ENCODE results near the gene TSNAXIP1.

The TSNAXIP1 gene, protein sequence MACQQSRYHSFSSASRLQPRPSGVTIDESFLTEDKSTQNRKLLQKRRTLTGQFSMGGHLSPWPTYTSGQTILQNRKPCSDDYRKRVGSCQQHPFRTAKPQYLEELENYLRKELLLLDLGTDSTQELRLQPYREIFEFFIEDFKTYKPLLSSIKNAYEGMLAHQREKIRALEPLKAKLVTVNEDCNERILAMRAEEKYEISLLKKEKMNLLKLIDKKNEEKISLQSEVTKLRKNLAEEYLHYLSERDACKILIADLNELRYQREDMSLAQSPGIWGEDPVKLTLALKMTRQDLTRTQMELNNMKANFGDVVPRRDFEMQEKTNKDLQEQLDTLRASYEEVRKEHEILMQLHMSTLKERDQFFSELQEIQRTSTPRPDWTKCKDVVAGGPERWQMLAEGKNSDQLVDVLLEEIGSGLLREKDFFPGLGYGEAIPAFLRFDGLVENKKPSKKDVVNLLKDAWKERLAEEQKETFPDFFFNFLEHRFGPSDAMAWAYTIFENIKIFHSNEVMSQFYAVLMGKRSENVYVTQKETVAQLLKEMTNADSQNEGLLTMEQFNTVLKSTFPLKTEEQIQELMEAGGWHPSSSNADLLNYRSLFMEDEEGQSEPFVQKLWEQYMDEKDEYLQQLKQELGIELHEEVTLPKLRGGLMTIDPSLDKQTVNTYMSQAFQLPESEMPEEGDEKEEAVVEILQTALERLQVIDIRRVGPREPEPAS

GRCh38 chr16:67806428-67807147 is at the start of gene TSNAXIP1, which contains the start of gene RANBP10:
TSNAXIP1 (plus strand) TSS chr16:67806889; CDS start chr16:67807150, 261 bp downstream.
RANBP10 (minus strand) TSS chr16:67806560; CDS start chr16:67806536, 24 bp downstream.
- peak within 1 kb of the TSS; percentile 80 for H3K4me3 ChIP-seq (ENCODE audit: low read depth, low read length)
- TF ChIP-seq CTCF (IDR thresholded peaks at IDR 0.05; ENCODE audit: borderline replicate concordance, insufficient read depth, low read depth, low read length), result no peak

GRCh38 chr16:67758006-67758405 is 48.7 kb upstream of the TSNAXIP1 start:
- no peak overlapping the region for H3K4me3 ChIP-seq (ENCODE audit: low read depth, low read length)
- TF ChIP-seq CTCF (IDR thresholded peaks at IDR 0.05; ENCODE audit: borderline replicate concordance, insufficient read depth, low read depth, low read length), result no peak

DNA sequence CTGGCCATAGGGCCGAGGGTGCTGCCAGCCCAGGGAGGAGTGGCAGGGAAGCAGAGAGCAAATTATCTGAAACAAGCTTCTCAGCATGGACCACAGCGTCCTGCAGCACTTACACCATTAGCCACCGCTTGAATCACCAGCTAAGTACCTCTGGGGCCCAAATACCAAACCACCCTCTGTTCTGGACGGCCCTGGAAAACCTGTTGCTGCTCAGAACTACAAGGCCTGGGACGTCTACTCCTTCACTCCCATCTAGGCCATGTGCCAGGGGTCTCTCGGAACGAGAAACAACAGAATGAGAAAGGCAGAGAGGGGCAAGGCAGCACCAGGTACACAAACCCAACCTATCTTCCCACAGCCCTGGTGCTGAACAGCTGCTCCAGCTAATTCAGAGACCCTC is 47.7 kb upstream of the TSNAXIP1 start:
- no peak for TF ChIP-seq CTCF (IDR thresholded peaks at IDR 0.05; ENCODE audit: borderline replicate concordance, insufficient read depth, low read depth, low read length)
- H3K4me3 ChIP-seq (ENCODE audit: low read depth, low read length), result no peak overlapping the region

- no peak overlapping the region for H3K4me3 ChIP-seq (ENCODE audit: low read depth, low read length)
- no peak for TF ChIP-seq CTCF (IDR thresholded peaks at IDR 0.05; ENCODE audit: borderline replicate concordance, insufficient read depth, low read depth, low read length)
Observed at GRCh38 chr16:67760206-67760955, 46.3 kb upstream of the TSNAXIP1 start.

GRCh38 chr16:67760956-67761230 is 45.8 kb upstream of the TSNAXIP1 start:
- TF ChIP-seq CTCF (IDR thresholded peaks at IDR 0.05; ENCODE audit: borderline replicate concordance, insufficient read depth, low read depth, low read length), result no peak

DNA sequence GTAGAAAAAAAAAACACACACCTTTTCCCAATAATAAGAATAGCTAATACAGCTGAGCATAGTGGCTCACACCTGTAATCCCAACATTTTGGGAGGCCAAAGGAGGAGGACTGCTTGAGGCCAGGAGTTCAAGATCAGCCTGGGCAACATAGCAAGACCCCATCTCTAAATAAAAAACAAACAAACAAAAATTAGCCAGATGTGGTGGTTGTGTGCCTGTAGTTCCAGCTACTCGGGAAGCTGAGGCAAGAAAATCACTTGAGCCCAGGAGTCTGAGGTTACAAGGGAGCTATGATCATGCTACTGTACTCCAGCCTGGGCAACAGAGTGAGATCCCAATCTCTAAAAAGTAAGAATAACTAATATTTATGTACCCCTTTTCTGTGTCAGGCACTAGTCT is 44.8 kb upstream of the TSNAXIP1 start:
- no peak for TF ChIP-seq CTCF (IDR thresholded peaks at IDR 0.05; ENCODE audit: borderline replicate concordance, insufficient read depth, low read depth, low read length)
- no peak overlapping the region for H3K4me3 ChIP-seq (ENCODE audit: low read depth, low read length)

More at GRCh38 chr16:67760956-67761230, 45.8 kb upstream of the TSNAXIP1 start:
- H3K4me3 ChIP-seq (ENCODE audit: low read depth, low read length), result no peak overlapping the region
